HFFc6 (cell line): Measurements from ENCODE around the gene RPL29. TPM values are rescaled to one million over a fixed set of nuclear protein-coding genes. Genes with fewer than 3 reads are reported as not detected.
"Not testable (repeated sequence)": the region's sequence is repeated elsewhere in the genome, so short reads cannot be mapped to it uniquely, and the experiment has no call there.

ENCODE experiments used
- DNase-seq: peaks from one replicate; pipeline ENCODE4 v3.0.0-alpha.2; 2018
- H3K27ac Mint-ChIP-seq: 2 replicates; pipeline ENCODE4 v1.8.0; 2020; ENCODE audit warnings: mild to moderate bottlenecking, mixed read lengths
- H3K27me3 Mint-ChIP-seq: 2 replicates; pipeline ENCODE4 v1.8.0; 2021; ENCODE audit warnings: mild to moderate bottlenecking, moderate library complexity, mixed read lengths; ENCODE audit not compliant: insufficient read depth
- H3K36me3 Mint-ChIP-seq: 2 replicates; pipeline ENCODE4 v1.8.0; 2021; ENCODE audit warnings: low read depth, mixed read lengths
- H3K4me1 Mint-ChIP-seq: 2 replicates; pipeline ENCODE4 v1.8.0; 2020; ENCODE audit warnings: low read depth, mixed read lengths
- H3K4me3 Mint-ChIP-seq: 2 replicates; pipeline ENCODE4 v1.8.0; 2020; ENCODE audit warnings: mild to moderate bottlenecking, moderate library complexity, mixed read lengths
- H3K9me3 Mint-ChIP-seq: 2 replicates; pipeline ENCODE4 v1.8.0; 2020; ENCODE audit warnings: mild to moderate bottlenecking, mixed read lengths
- long read RNA-seq: library from polyadenylated mRNA; unstranded; transcript quantifications from one replicate; pipeline ENCODE4 v2.0.0, GENCODE V29; 2019
- total RNA-seq, 6 experiments: library from RNA; stranded (reverse); fragmentation: NEBNext Ultra II Directional; extraction: Animal tissue kit (Norgen Biotek cat#: 25700); gene quantifications; 2 replicates in 1 of 6; 3 replicates in 5 of 6; pipeline ENCODE4 v1.2.3, GENCODE V29; 2021
- TF ChIP-seq, protein P1 (sequence below): fragments of 200-600 bp; sonication (generic); IDR thresholded peaks from 2 replicates; pipeline ENCODE4 v1.5.0; 2021; ENCODE audit warnings: antibody characterized with exemption, mild to moderate bottlenecking

RPL29 gene
- total RNA-seq: 1,000 to 10,000 TPM; 1,011 to 1,270 (median 1,111) TPM
- long read RNA-seq, transcript RPL29-201 (4 exons, 723 nt): major isoform, 745 of 859 reads
- long read RNA-seq, transcript RPL29-209 (4 exons, 713 nt): minor isoform, 6 of 859 reads
- long read RNA-seq, partial matches to known transcripts: 78 of 859 reads
- long read RNA-seq, other reads (novel, unspliced or antisense): 26 of 859 reads

DNA sequence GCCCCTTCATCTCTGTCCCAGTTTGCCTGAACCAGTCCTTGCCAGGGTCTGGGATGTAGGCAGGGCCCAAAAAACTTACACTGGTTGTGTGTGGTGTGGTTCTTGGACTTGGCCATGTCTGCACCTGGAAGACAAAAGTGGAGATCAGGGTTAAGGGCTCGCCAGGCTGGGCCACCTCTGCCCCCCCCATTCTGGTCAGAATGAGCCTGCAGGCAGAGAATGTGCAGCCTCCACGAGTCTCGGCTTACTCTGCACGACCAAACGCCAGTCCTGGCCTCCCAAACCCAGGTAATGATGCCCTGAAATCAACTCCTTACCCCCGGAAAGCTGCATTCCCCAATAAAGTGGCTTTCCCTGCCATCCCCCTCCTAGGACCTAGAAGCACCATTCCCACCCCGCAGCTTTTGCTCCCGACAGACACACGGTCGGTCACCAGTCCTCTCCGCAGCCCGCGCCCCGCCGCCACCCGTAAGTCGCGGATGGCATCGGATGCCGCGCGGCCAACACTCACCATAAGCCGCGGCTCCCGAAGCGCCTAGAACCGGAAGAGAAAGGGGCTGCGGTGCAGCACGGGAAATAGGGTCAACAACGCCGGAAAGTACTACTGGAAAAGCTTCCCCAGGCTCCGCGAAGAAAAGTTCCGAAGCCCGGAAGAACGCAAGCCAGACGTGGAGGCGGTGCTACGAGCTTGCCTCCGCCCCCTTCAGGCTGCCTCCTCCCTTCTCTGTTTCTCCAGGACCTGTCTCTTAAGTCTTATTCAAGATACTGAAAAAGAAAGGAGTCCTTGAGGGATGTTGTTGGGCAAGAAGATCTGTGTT lies at the start of gene RPL29:
Gene RPL29, minus strand, starts transcription at position 550 of the 818 bp plus-strand sequence. Its CDS starts 434 bp downstream, at position 116.
- Mint-ChIP-seq H3K4me1 (peaks cover 33% of the 10 kb centered on the region), H3K27me3 (peaks cover 3% of the 10 kb centered on the region), H3K36me3 (peaks cover 32% of the 10 kb centered on the region), H3K9me3 (no peaks in the 10 kb centered on the region), H3K4me3 (peak within 1 kb of the TSS; percentile 98), H3K27ac (peak within 1 kb of the TSS; percentile 99)
- TF ChIP-seq, protein P1, sequence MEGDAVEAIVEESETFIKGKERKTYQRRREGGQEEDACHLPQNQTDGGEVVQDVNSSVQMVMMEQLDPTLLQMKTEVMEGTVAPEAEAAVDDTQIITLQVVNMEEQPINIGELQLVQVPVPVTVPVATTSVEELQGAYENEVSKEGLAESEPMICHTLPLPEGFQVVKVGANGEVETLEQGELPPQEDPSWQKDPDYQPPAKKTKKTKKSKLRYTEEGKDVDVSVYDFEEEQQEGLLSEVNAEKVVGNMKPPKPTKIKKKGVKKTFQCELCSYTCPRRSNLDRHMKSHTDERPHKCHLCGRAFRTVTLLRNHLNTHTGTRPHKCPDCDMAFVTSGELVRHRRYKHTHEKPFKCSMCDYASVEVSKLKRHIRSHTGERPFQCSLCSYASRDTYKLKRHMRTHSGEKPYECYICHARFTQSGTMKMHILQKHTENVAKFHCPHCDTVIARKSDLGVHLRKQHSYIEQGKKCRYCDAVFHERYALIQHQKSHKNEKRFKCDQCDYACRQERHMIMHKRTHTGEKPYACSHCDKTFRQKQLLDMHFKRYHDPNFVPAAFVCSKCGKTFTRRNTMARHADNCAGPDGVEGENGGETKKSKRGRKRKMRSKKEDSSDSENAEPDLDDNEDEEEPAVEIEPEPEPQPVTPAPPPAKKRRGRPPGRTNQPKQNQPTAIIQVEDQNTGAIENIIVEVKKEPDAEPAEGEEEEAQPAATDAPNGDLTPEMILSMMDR: peak; percentile 62
- peak; percentile 94 for DNase-seq

DNA sequence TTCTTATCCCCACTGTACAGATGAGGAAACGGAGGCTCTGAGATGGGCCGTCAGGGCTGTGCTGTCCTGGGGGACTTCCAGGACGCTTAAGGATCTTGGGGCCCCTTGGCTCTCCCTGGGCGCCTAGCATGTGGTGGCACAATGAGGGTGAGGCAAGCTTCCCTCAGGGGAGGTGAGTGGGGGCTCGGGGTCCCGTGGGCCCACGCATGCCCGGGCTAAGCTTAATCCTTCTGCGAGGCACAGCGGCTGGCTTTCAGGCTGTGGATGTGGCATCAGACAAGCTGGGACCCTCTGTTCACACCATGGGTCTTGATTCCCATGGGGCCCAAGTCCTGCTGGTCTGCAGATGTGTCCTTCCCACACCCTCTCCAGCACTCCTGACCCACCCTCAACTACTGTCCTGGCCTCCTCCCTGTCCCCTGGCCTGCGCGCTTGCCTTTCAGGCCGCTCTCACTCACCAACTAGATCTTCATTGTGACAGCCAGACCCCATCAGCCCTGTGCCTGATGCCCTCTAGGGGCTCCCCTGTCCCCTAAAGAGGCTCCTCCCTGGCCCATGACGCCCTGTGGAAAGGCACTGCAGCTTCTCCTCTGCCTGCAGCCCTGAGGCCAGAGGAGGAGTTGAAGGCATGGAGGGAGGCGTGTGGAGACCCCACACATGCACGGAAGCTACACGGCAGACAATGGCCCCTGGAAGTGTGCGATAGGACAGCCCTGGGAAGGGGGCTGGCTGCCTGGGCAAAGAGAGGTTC lies 49.3 kb upstream of the RPL29 start:
- H3K9me3 Mint-ChIP-seq: no peaks in the 10 kb centered on the region
- peaks cover 60% of the 10 kb centered on the region for H3K4me1 Mint-ChIP-seq
- no peaks in the 10 kb centered on the region for H3K36me3 Mint-ChIP-seq
- peak overlapping the region; percentile 100 for H3K27ac Mint-ChIP-seq
- TF ChIP-seq, protein P1: peak; percentile 39
- peak overlapping the region; percentile 65; the same call in 1 of the 2 replicates for H3K4me3 Mint-ChIP-seq
- DNase-seq: no peak
- H3K27me3 Mint-ChIP-seq: peaks cover 2% of the 10 kb centered on the region

DNA sequence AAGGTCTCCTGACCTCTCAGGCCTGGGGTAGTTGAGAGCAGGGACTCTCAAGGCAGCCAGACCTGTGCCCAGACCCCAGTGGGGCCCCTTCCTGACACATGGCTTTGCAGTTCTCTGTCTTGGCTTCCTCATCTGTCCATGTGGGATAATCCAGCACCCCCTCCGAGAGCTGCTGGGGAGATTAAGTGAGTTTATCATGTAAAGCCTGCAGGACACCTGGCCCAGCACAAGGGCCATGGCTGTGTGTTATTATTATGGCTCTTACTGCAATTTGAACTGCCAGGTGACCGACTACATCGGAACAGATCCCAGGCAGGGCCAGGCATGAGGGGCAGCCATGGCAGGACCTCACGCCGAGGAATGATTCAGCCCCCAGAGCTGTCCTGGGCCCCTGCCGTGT lies 48.1 kb upstream of the RPL29 start:
- H3K36me3 Mint-ChIP-seq: no peaks in the 10 kb centered on the region
- no peak overlapping the region for H3K4me3 Mint-ChIP-seq
- H3K4me1 Mint-ChIP-seq: peaks cover 51% of the 10 kb centered on the region
- TF ChIP-seq, protein P1: no peak
- H3K27ac Mint-ChIP-seq: no peak overlapping the region; the same call in 1 of the 2 replicates
- peaks cover 2% of the 10 kb centered on the region for H3K27me3 Mint-ChIP-seq
- DNase-seq: no peak
- H3K9me3 Mint-ChIP-seq: no peaks in the 10 kb centered on the region

DNA sequence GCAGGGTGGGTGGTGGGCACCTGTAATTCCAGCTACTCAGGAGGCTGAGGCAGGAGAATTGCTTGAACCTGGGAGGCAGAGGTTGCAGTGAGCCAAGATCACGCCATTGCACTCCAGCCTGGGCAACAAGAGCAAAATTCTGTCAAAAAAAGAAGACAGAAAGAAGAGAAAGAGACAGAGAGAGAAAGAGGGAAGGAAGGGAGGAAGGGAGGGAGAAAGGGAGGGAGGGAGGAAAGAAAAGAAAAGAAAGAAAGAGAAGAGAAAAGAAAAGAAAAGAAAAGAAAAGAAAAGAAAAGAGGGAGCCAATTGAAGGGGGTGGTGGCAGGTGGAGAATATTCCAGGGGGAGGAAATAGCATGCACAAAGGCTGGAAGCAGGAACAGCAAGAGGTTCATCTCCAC lies 47.3 kb upstream of the RPL29 start:
- H3K27me3 Mint-ChIP-seq, H3K36me3 Mint-ChIP-seq, DNase-seq, H3K4me3 Mint-ChIP-seq, H3K9me3 Mint-ChIP-seq, H3K27ac Mint-ChIP-seq: not testable (repeated sequence)
- peaks cover 44% of the 10 kb centered on the region for H3K4me1 Mint-ChIP-seq

DNA sequence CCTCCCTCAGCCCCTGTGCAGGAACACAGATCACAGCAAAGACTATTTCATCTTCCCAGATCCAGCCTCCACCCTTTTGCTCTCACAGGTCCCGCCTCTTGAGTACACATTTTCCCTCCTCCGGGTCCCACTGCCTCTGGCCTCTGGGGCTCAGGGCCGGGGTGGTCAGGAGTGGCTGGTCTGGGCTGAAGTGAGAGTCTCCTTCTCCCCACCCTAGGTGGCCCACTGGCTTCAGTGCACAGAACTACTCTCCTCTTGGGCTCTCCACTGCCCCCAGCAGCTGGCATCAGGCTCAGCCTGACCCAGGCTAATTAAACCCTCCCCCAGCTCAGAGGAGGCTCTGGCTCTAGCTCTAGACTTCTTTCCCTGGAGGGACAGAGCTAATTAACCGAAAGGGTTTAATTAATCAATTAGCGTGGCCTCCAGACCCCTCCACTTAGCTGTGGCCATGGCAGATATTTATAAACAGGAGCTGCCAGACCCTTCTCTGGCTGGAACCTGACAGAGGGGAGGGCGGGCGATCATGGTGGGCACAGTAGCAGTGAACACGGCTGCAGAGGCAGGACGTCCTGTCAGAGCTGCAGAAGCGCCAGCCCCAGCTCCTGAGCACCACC lies 45.5 kb upstream of the RPL29 start:
- no peaks in the 10 kb centered on the region for H3K36me3 Mint-ChIP-seq
- TF ChIP-seq, protein P1: peak; percentile 54
- no peak for DNase-seq
- H3K9me3 Mint-ChIP-seq: no peaks in the 10 kb centered on the region
- no peak overlapping the region for H3K4me3 Mint-ChIP-seq
- no peaks in the 10 kb centered on the region; the same call in none of the 2 replicates for H3K27me3 Mint-ChIP-seq
- H3K4me1 Mint-ChIP-seq: peaks cover 29% of the 10 kb centered on the region
- H3K27ac Mint-ChIP-seq: no peak overlapping the region
